ENCODE measurements around the gene GSKIP. TPM values are rescaled to one million over a fixed set of nuclear protein-coding genes. Genes with fewer than 3 reads are reported as not detected.

The GSKIP gene
- total and polyA plus RNA-seq, 2 experiments from 2014 or later, result 34.0 to 46.6 TPM

- H2AFZ ChIP-seq, result no peak overlapping the region
- H3K79me2 ChIP-seq, result peaks cover 4% of the 10 kb centered on the region
- H3K4me2 ChIP-seq, result no peak overlapping the region
- no peaks in the 10 kb centered on the region for H3K9me3 ChIP-seq (ENCODE audit: low read depth)
- no peaks in the 10 kb centered on the region for H4K20me1 ChIP-seq (ENCODE audit: insufficient read depth, poor library complexity, severe bottlenecking)
- H3K36me3 ChIP-seq (replicated peaks; ENCODE audit: insufficient read depth, low read depth), result no peaks in the 10 kb centered on the region
- no peak overlapping the region for H3K27ac ChIP-seq
- no peak for DNase-seq (ENCODE audit: low spot score)
- H3K9me2 ChIP-seq (replicated peaks; ENCODE audit: insufficient read depth), result no peaks in the 10 kb centered on the region
- TF ChIP-seq EZH2 (IDR thresholded peaks at IDR 0.05; ENCODE audit: borderline replicate concordance) (no peak), CTCF (IDR thresholded peaks at IDR 0.05; ENCODE audit: poor library complexity) (no peak), EZH2phosphoT487 (IDR thresholded peaks at IDR 0.05; ENCODE audit: low read depth, severe bottlenecking, unreplicated experiment) (no peak)
- no peak overlapping the region for H3K4me3 ChIP-seq
- WGBS (ENCODE audit: low lambda C conversion rate, missing lambda C conversion rate), result 56% methylated on average over 1 of the region's 1 CpG
- H3K4me1 ChIP-seq (ENCODE audit: insufficient read depth), result no peaks in the 10 kb centered on the region
- no peaks in the 10 kb centered on the region for H3K27me3 ChIP-seq
These were observed 21.4 kb downstream of the GSKIP start for GRCh38 chr14:96384740-96385139.

- no peaks in the 10 kb centered on the region for H4K20me1 ChIP-seq (ENCODE audit: insufficient read depth, poor library complexity, severe bottlenecking)
- no peak overlapping the region for H3K4me3 ChIP-seq
- no peak for DNase-seq (ENCODE audit: low spot score)
- TF ChIP-seq EZH2phosphoT487 (IDR thresholded peaks at IDR 0.05; ENCODE audit: low read depth, severe bottlenecking, unreplicated experiment) (no peak), EZH2 (IDR thresholded peaks at IDR 0.05; ENCODE audit: borderline replicate concordance) (no peak), CTCF (IDR thresholded peaks at IDR 0.05; ENCODE audit: poor library complexity) (no peak)
- 100% methylated on average over 3 of the region's 3 CpGs for WGBS (ENCODE audit: low lambda C conversion rate, missing lambda C conversion rate)
- H3K27me3 ChIP-seq, result no peaks in the 10 kb centered on the region
- no peaks in the 10 kb centered on the region for H3K36me3 ChIP-seq (replicated peaks; ENCODE audit: insufficient read depth, low read depth)
- H3K79me2 ChIP-seq, result peaks cover 4% of the 10 kb centered on the region
- H3K4me1 ChIP-seq (ENCODE audit: insufficient read depth), result no peaks in the 10 kb centered on the region
- no peaks in the 10 kb centered on the region for H3K9me2 ChIP-seq (replicated peaks; ENCODE audit: insufficient read depth)
- no peaks in the 10 kb centered on the region for H3K9me3 ChIP-seq (ENCODE audit: low read depth)
- no peak overlapping the region for H3K27ac ChIP-seq
- H2AFZ ChIP-seq, result no peak overlapping the region
- H3K4me2 ChIP-seq, result no peak overlapping the region
These were observed 22.1 kb downstream of the GSKIP start for GRCh38 chr14:96385385-96385784.

- no peaks in the 10 kb centered on the region for H3K27me3 ChIP-seq
- H2AFZ ChIP-seq, result peak overlapping the region; percentile 82
- no peaks in the 10 kb centered on the region for H3K79me2 ChIP-seq
- no peaks in the 10 kb centered on the region for H3K9me2 ChIP-seq (replicated peaks; ENCODE audit: insufficient read depth)
- H3K27ac ChIP-seq, result peak overlapping the region; percentile 56
- peak overlapping the region; percentile 49 for H3K4me3 ChIP-seq
- H3K4me2 ChIP-seq, result peak overlapping the region; percentile 95
- WGBS (ENCODE audit: low lambda C conversion rate, missing lambda C conversion rate), result 9% methylated on average over 13 of the region's 13 CpGs
- H3K36me3 ChIP-seq (replicated peaks; ENCODE audit: insufficient read depth, low read depth), result no peaks in the 10 kb centered on the region
- peaks cover 5% of the 10 kb centered on the region for H3K4me1 ChIP-seq (ENCODE audit: insufficient read depth)
- no peak for DNase-seq (ENCODE audit: low spot score)
- TF ChIP-seq EZH2 (IDR thresholded peaks at IDR 0.05; ENCODE audit: borderline replicate concordance) (no peak), CTCF (IDR thresholded peaks at IDR 0.05; ENCODE audit: poor library complexity) (no peak), EZH2phosphoT487 (IDR thresholded peaks at IDR 0.05; ENCODE audit: low read depth, severe bottlenecking, unreplicated experiment) (no peak)
- no peaks in the 10 kb centered on the region for H4K20me1 ChIP-seq (ENCODE audit: insufficient read depth, poor library complexity, severe bottlenecking)
- H3K9me3 ChIP-seq (ENCODE audit: low read depth), result no peaks in the 10 kb centered on the region
These were observed 27.6 kb downstream of the GSKIP start for GRCh38 chr14:96390965-96391292.
